H1 (cell line): ENCODE data around the gene PLEKHM1. TPM values are rescaled to one million over a fixed set of nuclear protein-coding genes. Genes with fewer than 3 reads are reported as not detected.
"Not testable (repeated sequence)": the region's sequence is repeated elsewhere in the genome, so short reads cannot be mapped to it uniquely, and the experiment has no call there.

Experiments used
- CTCF ChIA-PET: fragments of 300-600 bp; sonication (Branson Sonifier 250); formaldehyde crosslinking; loops from one replicate; lab custom pipeline; 2021; ENCODE audit not compliant: partially characterized antibody; lab: Charles Lee
- POLR2A ChIA-PET: fragments of 300-600 bp; sonication (Branson Sonifier 250); formaldehyde crosslinking; loops from one replicate; lab custom pipeline; 2021; ENCODE audit warnings: inconsistent platforms; ENCODE audit not compliant: partially characterized antibody; lab: Charles Lee
- DNase-seq, 2 experiments: peaks; one replicate each; pipeline versions ENCODE4 v3.0.0 to v3.0.0-alpha.2; 2010 to 2022; ENCODE audit warnings: low spot score in 2 of 2, low read depth in 1 of 2, mixed read lengths in 1 of 2
- FAIRE-seq: peaks from 2 replicates; lab custom pipeline; 2011; peaks lifted over from hg19 to GRCh38; lab: Jason Lieb, UNC
- H2AFZ ChIP-seq: 2 replicates; pipeline ENCODE4 v1.8.1; 2012; ENCODE audit warnings: low read length, inconsistent platforms
- H2AK5ac ChIP-seq: 2 replicates; pipeline ENCODE4 v1.6.1; 2013; ENCODE audit warnings: low read depth, low read length
- H2BK120ac ChIP-seq: replicated peaks from 2 replicates; pipeline ENCODE3; 2013; ENCODE audit warnings: low read depth, low read length, inconsistent platforms
- H2BK12ac ChIP-seq: 2 replicates; pipeline ENCODE4 v1.6.1; 2013; ENCODE audit warnings: low read depth, low read length
- H2BK15ac ChIP-seq: 2 replicates; pipeline ENCODE4 v1.6.1; 2013; ENCODE audit warnings: low read length
- H2BK20ac ChIP-seq: 2 replicates; pipeline ENCODE4 v1.6.1; 2013; ENCODE audit warnings: low read length
- H2BK5ac ChIP-seq: 2 replicates; pipeline ENCODE4 v1.6.1; 2013; ENCODE audit warnings: low read depth, low read length
- H3K14ac ChIP-seq: 2 replicates; pipeline ENCODE4 v1.6.1; 2013; ENCODE audit warnings: inconsistent platforms; ENCODE audit not compliant: insufficient read length
- H3K18ac ChIP-seq: 2 replicates; pipeline ENCODE4 v1.6.1; 2013; ENCODE audit warnings: low read length; ENCODE audit errors: extremely low read depth
- H3K23ac ChIP-seq: 2 replicates; pipeline ENCODE4 v1.6.1; 2013; ENCODE audit warnings: inconsistent platforms; ENCODE audit not compliant: insufficient read length
- H3K23me2 ChIP-seq: 2 replicates; pipeline ENCODE4 v1.6.1; 2013; ENCODE audit warnings: low read depth, low read length
- H3K27ac ChIP-seq: 2 replicates; pipeline ENCODE4 v1.6.1; 2011; ENCODE audit warnings: low read depth, low read length, inconsistent platforms
- H3K27me3 ChIP-seq, 4 experiments: replicated peaks in 1 of 4; 1 replicate in 1 of 4; 2 replicates in 3 of 4; pipeline versions ENCODE4 v1.6.1 to v1.8.1; 2011 to 2013; ENCODE audit warnings: low read length in 3 of 4, mild to moderate bottlenecking in 3 of 4, inconsistent platforms in 2 of 4, mixed read lengths in 2 of 4, moderate library complexity in 1 of 4; ENCODE audit not compliant: control insufficient read depth in 3 of 4, insufficient read depth in 3 of 4; ENCODE audit errors: extremely low read depth in 1 of 4
- H3K36me3 ChIP-seq, 4 experiments: 2 replicates each; pipeline versions ENCODE4 v1.6.1 to v1.8.1; 2011 to 2013; ENCODE audit warnings: mild to moderate bottlenecking in 4 of 4, low read length in 3 of 4, moderate library complexity in 2 of 4, control low read depth in 1 of 4, inconsistent platforms in 1 of 4; ENCODE audit not compliant: insufficient read depth in 4 of 4, control insufficient read depth in 2 of 4
- H3K4ac ChIP-seq: replicated peaks from 2 replicates; pipeline ENCODE3; 2013; ENCODE audit warnings: low read length, low read depth, mixed read lengths, inconsistent platforms; ENCODE audit not compliant: insufficient read length
- H3K4me1 ChIP-seq, 4 experiments: replicated peaks in 1 of 4; 1 replicate in 1 of 4; 2 replicates in 3 of 4; pipeline versions ENCODE4 v1.6.1 to v1.8.1; 2011 to 2013; ENCODE audit warnings: low read length in 3 of 4, inconsistent platforms in 2 of 4, mixed read lengths in 1 of 4; ENCODE audit not compliant: insufficient read depth in 4 of 4, control insufficient read depth in 3 of 4
- H3K4me2 ChIP-seq, 2 experiments: 2 replicates each; pipeline versions ENCODE4 v1.6.1 to v1.8.1; 2011 to 2013; ENCODE audit warnings: low read depth in 2 of 2, low read length in 2 of 2, control low read depth in 1 of 2, inconsistent platforms in 1 of 2, mild to moderate bottlenecking in 1 of 2; ENCODE audit not compliant: insufficient read depth in 1 of 2
- H3K4me3 ChIP-seq, 4 experiments: fragments of 200-600, 300-600 bp in 1 of 4; sonication (generic), shearing (Covaris generic), sonication (Bioruptor Twin) in 1 of 4; 2 replicates each; pipeline versions ENCODE4 v1.5.1 to v1.8.1; 2011 to 2016; ENCODE audit warnings: low read length in 4 of 4, low read depth in 3 of 4, control low read depth in 2 of 4, inconsistent platforms in 2 of 4, mild to moderate bottlenecking in 2 of 4, mixed read lengths in 1 of 4, moderate library complexity in 1 of 4; ENCODE audit not compliant: insufficient read depth in 2 of 4; ENCODE audit errors: extremely low read depth in 1 of 4
- H3K56ac ChIP-seq: replicated peaks from 2 replicates; pipeline ENCODE3; 2013; ENCODE audit warnings: low read depth, mild to moderate bottlenecking, mixed read lengths, low read length, inconsistent platforms; ENCODE audit not compliant: insufficient read length
- H3K79me1 ChIP-seq: 2 replicates; pipeline ENCODE4 v1.6.1; 2013; ENCODE audit warnings: low read depth, low read length, control low read depth
- H3K79me2 ChIP-seq, 2 experiments: 2 replicates each; pipeline versions ENCODE4 v1.6.1 to v1.8.1; 2012 to 2013; ENCODE audit warnings: low read length in 2 of 2, mild to moderate bottlenecking in 2 of 2, inconsistent platforms in 1 of 2; ENCODE audit not compliant: insufficient read depth in 2 of 2, control insufficient read depth in 1 of 2
- H3K9ac ChIP-seq, 4 experiments: replicated peaks in 1 of 4; 1 replicate in 1 of 4; 2 replicates in 3 of 4; pipeline versions ENCODE4 v1.6.1 to v1.8.1; 2011 to 2013; ENCODE audit warnings: low read depth in 3 of 4, low read length in 3 of 4, control low read depth in 2 of 4, mild to moderate bottlenecking in 2 of 4, moderate library complexity in 2 of 4, inconsistent platforms in 1 of 4; ENCODE audit errors: extremely low read depth in 1 of 4
- H3K9me3 ChIP-seq, 2 experiments: 2 replicates each; pipeline versions ENCODE4 v1.6.1 to v1.8.1; 2012 to 2013; ENCODE audit warnings: mild to moderate bottlenecking in 2 of 2, moderate library complexity in 2 of 2, control low read depth in 1 of 2, inconsistent platforms in 1 of 2, low read depth in 1 of 2, low read length in 1 of 2, mixed read lengths in 1 of 2; ENCODE audit not compliant: insufficient read depth in 2 of 2
- H4K20me1 ChIP-seq, 2 experiments: replicated peaks in 1 of 2; 2 replicates each; pipeline versions ENCODE3 to v1.8.1; 2011 to 2013; ENCODE audit warnings: inconsistent platforms in 2 of 2, low read length in 2 of 2, mild to moderate bottlenecking in 1 of 2; ENCODE audit not compliant: insufficient read depth in 2 of 2, control insufficient read depth in 1 of 2
- H4K5ac ChIP-seq: 2 replicates; pipeline ENCODE4 v1.6.1; 2013; ENCODE audit warnings: low read length, low read depth, mixed read lengths, inconsistent platforms; ENCODE audit not compliant: insufficient read length
- H4K8ac ChIP-seq: 2 replicates; pipeline ENCODE4 v1.8.0; 2013; ENCODE audit warnings: mild to moderate bottlenecking, moderate library complexity, low read length, inconsistent platforms; ENCODE audit not compliant: insufficient read depth; ENCODE audit errors: extremely low read depth
- H4K91ac ChIP-seq: replicated peaks from 2 replicates; pipeline ENCODE3; 2013; ENCODE audit warnings: low read length, mixed read lengths, inconsistent platforms; ENCODE audit not compliant: insufficient read length
- WGBS, 2 experiments: shearing (Covaris generic) in 1 of 2; methylation state at CpG; one replicate each; pipeline versions ENCODE4 v1.1.6 to v1.1.7; 2013 to 2015; ENCODE audit warnings: low lambda C conversion rate in 2 of 2, mixed read lengths in 2 of 2, inconsistent platforms in 1 of 2, low coverage in 1 of 2, missing lambda C conversion rate in 1 of 2; ENCODE audit not compliant: insufficient replicate concordance in 2 of 2, insufficient coverage in 1 of 2, insufficient read length in 1 of 2; ENCODE audit errors: extremely low coverage in 1 of 2, missing lambda C conversion rate in 1 of 2; 5-methylcytosine and 5-hydroxymethylcytosine counted together
- polyA plus RNA-seq, 7 experiments: library from polyadenylated mRNA; depleted of rRNA in 3 of 7; stranded (reverse) in 5 of 7; unstranded in 2 of 7; fragments of >200 nt in 5 of 7; fragments of 200-250 nt in 2 of 7; gene quantifications; 1 replicate in 5 of 7; 2 replicates in 1 of 7; 4 replicates in 1 of 7; pipeline versions ENCODE4 v1.2.1 to v1.2.3, GENCODE V29; 2011 to 2013; ENCODE audit warnings: missing spikeins in 2 of 7, mixed read lengths in 2 of 7
- total RNA-seq: library from RNA; stranded (reverse); fragmentation: NEBNext Ultra II Directional; extraction: Animal tissue kit (Norgen Biotek cat#: 25700); gene quantifications from 2 replicates; pipeline ENCODE4 v1.2.1, GENCODE V29; 2021

The PLEKHM1 gene
- total and polyA plus RNA-seq, 2 of the 8 experiments (the other 6 are each of a cell fraction or from before 2014, with no cell fraction given) = 7.6 to 17.9 TPM

GRCh38 chr17:45461524-45462327 lies 28.8 kb downstream of the PLEKHM1 start:
- POLR2A ChIA-PET, H3K4me2 ChIP-seq, H3K36me3 ChIP-seq, H3K23ac ChIP-seq, H4K5ac ChIP-seq, H3K9me3 ChIP-seq, FAIRE-seq, H2BK20ac ChIP-seq, H4K8ac ChIP-seq, H4K20me1 ChIP-seq, H2BK12ac ChIP-seq, H3K9ac ChIP-seq, H3K4me1 ChIP-seq, H3K18ac ChIP-seq, H3K14ac ChIP-seq, H2BK120ac ChIP-seq, H3K27ac ChIP-seq, H3K4me3 ChIP-seq, H3K4ac ChIP-seq, H2AFZ ChIP-seq, H3K23me2 ChIP-seq, H4K91ac ChIP-seq, H3K56ac ChIP-seq, H2BK15ac ChIP-seq, H2BK5ac ChIP-seq, H3K79me1 ChIP-seq, H3K79me2 ChIP-seq, CTCF ChIA-PET, H2AK5ac ChIP-seq, H3K27me3 ChIP-seq, DNase-seq: not testable (repeated sequence)
- WGBS, 2 experiments = 89% methylated on average over 7 of the region's 8 CpGs; no CpG with 5 or more reads in 1 of the 2 experiments

GRCh38 chr17:45460422-45460821 lies 30.1 kb downstream of the PLEKHM1 start:
- H3K36me3 ChIP-seq, H3K27me3 ChIP-seq, H2BK120ac ChIP-seq, H4K91ac ChIP-seq, H3K27ac ChIP-seq, FAIRE-seq, H3K9me3 ChIP-seq, H3K14ac ChIP-seq, H2BK15ac ChIP-seq, H4K8ac ChIP-seq, H4K20me1 ChIP-seq, H3K56ac ChIP-seq, H2AFZ ChIP-seq, H3K23me2 ChIP-seq, H2BK5ac ChIP-seq, H2AK5ac ChIP-seq, H3K79me1 ChIP-seq, H3K4me3 ChIP-seq, POLR2A ChIA-PET, H3K9ac ChIP-seq, H3K23ac ChIP-seq, H3K79me2 ChIP-seq, H2BK20ac ChIP-seq, CTCF ChIA-PET, H2BK12ac ChIP-seq, H3K4ac ChIP-seq, H3K18ac ChIP-seq, DNase-seq, H4K5ac ChIP-seq, H3K4me2 ChIP-seq, H3K4me1 ChIP-seq: not testable (repeated sequence)
- WGBS, 2 experiments = 92% methylated on average over 5 of the region's 5 CpGs; no CpG with 5 or more reads in 1 of the 2 experiments
